Islet precursor cell (in vitro differentiated cells): ENCODE results near the gene CCDC120.

Source experiments
- DNase-seq: peaks from one replicate; pipeline ENCODE4 v3.0.0-alpha.2; 2018

The CCDC120 gene, protein sequence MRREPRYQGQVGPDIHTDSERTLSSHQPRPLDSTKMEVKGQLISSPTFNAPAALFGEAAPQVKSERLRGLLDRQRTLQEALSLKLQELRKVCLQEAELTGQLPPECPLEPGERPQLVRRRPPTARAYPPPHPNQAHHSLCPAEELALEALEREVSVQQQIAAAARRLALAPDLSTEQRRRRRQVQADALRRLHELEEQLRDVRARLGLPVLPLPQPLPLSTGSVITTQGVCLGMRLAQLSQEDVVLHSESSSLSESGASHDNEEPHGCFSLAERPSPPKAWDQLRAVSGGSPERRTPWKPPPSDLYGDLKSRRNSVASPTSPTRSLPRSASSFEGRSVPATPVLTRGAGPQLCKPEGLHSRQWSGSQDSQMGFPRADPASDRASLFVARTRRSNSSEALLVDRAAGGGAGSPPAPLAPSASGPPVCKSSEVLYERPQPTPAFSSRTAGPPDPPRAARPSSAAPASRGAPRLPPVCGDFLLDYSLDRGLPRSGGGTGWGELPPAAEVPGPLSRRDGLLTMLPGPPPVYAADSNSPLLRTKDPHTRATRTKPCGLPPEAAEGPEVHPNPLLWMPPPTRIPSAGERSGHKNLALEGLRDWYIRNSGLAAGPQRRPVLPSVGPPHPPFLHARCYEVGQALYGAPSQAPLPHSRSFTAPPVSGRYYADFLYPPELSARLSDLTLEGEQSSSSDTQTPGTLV

GRCh38 chrX:49058794-49059193 is at the start of gene CCDC120:
Gene CCDC120, plus strand, starts transcription at chrX:49058999. Its CDS starts 3,043 bp downstream, at chrX:49062042.
- DNase-seq = no peak

DNA sequence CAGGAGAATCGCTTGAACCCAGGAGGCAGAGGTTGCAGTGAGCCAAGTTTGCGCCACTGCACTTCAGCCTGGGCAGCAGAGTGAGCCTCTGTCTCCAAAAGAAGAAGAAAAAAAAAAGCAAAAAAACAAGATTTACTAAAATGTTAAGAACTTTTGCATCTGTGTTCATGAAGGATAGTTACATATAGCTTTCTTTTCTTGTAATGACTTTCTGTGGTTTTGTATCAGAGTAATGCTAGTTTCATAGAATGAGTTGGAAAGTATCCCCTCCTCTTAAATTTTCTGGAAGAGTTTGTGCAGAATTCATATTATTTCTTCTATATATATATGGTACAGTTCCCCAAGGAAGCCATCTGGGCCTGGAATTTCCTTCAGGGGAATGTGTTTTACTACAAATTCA is 39.7 kb upstream of the CCDC120 start:
- no peak for DNase-seq

GRCh38 chrX:49019599-49020249 is 39.1 kb upstream of the CCDC120 start:
- no peak for DNase-seq

- peak; percentile 74 for DNase-seq
These were observed 28.9 kb upstream of the CCDC120 start for GRCh38 chrX:49029876-49030275.

DNA sequence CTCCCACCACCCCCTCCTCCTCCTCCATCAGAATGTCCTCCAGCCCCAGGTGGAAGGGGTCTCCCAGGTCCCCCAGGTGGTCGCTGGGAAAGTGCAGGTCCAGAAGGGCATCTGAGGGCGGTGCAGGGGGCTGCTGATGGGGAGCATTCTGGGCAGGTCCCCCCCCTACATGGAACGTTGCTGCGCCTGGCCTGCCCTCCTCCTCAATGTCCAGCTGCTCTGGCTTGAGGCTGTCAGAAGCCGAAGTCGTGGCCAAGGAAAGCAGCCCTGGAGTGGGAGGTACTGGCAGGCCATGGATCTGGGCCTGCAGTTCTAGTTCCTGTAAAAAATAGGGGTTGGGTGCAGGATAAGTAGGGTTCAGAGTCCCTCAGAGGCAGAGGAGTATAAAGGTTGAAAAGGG is 28.5 kb upstream of the CCDC120 start:
- DNase-seq = no peak

DNA sequence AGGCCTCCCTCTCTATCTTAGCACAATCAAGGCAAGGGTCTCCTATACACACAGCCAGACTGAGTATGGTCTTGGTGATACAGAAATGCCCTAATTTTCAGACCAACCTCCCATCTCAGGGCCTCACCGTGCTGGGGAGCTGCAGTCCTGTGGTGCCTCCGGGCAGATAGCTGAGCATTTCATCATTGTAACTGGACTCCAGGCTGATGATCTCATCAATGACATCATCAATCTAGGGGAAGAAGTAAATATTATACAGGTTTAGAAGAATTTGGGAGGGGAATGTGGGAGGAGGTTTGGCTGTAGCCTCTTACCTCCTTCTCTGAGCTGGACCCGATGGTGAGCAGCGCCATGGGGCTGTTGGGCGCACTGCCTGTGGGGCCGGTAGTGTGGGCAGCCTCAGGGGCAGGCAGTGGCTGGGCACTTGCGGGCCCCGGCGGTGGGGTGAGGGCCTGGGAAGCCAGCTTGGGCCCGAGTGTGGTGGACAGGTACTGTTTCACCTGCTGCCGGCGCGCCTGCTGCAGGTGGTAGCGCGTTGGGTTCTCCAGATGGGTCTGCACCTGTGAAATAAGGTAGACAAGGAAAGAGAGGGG is 20.8 kb upstream of the CCDC120 start:
- no peak for DNase-seq

DNA sequence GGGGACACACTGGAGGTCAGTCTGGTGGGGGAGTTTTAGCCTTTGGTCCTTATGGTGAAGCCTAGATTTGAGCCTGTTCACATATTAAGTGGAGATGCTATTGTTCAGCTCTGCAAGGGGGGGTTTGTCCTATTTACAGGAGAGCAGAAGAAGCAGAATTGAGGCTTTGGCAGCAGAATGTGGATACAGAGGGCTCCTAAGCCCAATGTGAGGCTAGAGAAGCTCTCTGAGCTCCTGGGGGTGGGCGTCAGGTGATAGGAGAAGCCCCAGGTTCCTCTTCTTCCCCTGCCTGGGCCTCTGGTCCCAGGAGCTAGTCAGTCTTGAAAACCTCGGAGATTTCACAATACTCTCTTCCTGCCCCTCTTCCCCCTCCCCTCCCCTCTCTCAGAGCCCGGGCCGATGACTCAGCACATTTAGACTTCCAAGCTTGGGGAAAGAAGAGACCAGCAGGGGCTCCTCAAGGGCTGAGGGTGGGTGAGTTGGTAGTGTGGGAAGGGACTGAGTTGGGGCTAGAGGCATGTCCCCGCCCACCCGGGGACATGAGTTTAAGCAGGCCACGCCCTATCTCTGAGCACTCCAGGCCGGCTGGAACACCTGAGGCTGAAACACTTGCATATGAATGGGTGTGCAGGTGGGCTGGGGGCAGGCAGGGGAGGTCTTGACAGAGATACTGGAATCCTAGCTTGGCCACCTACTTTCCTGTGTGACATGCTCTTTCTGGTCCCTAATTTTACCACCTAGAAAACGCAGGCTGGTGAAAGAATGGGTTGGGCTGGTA is 19.0 kb upstream of the CCDC120 start:
- DNase-seq = peak; percentile 98

DNA sequence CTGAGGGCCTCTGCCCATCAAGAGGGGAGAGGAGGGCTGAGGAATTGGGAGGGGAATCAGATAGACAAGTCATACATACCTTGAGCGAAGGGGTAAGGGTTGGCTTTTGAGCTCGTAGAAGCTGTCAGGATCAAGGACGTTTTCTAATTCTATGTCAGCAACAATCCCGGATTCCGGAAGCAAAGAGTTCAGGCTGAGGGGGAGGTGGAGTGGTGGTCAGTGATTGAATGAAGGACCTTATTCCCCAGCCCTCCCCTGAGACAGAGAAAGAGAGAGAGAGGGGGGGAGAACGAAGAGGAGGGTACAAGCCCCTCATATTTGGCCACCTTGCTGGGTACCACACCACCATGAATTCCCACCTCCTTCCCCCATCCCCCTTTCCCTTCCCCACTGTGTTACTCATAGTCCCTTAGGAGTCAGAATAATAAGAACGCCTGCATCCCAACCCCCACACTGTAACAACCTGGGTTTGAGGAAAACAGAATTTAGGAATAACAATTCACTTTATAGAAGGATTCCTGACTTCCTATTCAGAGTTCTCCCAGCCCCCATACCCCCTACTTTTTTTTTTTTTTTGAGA is 18.3 kb upstream of the CCDC120 start:
- DNase-seq = no peak

GRCh38 chrX:49041744-49042580 is 16.8 kb upstream of the CCDC120 start:
- DNase-seq = no peak

- DNase-seq = no peak
These were observed 16.1 kb upstream of the CCDC120 start for GRCh38 chrX:49042581-49043219.

DNA sequence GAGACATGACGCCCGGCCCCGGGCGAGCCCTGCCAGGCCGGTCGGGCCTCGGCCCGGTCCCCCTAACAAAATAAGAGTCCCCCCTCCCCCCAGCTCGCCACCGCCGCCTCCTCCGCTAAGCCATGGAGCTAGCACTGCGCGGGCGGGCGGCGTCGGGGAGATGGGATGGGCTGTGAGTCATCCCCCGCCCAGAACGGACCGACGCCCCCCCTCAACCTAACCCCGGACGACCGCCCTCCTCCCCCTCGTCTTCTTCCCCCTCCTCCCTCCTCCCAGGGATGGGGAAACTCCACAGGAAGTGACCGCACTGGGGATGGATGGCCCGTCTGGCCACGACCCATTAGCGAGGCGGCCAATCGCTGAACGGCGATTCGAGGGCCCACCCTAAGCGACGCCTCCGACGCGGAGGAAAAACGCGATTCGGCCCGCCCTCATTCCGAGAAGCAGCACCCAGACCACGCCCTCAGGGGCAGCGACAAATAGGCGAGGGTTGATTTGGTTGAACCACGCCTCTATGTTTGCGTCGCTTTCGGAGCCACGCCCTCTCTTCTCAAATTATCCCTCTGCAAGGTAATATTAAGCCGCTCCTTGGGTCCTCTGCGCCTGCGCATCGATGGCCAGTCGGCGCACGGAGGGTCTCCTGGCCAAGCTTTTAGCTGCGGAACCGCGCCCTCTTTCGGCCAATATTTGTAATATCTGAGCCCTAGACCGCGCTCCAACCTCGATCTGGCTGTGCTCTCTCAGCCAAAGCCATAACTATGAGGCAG is 15.4 kb upstream of the CCDC120 start, which contains the start of gene TFE3:
Gene TFE3, minus strand, starts transcription at position 138 of the 767 bp plus-strand sequence. Its CDS starts 131 bp downstream, at position 7.
- peak; percentile 99 for DNase-seq

DNA sequence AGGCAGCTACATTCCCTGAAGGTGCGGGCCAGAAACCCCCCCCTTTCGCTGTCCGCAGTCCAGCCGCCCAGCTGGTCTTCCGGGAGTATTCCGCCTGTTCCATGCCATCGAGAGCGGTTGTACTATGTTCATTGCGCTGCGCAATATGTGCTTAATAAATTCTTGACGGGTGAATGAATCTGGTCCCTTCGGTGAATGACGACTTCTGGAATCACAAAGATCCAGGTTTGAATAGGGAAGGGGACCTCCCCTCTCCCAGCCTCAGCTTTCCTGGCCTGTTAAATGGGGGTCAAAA is 14.9 kb upstream of the CCDC120 start:
- no peak for DNase-seq

DNA sequence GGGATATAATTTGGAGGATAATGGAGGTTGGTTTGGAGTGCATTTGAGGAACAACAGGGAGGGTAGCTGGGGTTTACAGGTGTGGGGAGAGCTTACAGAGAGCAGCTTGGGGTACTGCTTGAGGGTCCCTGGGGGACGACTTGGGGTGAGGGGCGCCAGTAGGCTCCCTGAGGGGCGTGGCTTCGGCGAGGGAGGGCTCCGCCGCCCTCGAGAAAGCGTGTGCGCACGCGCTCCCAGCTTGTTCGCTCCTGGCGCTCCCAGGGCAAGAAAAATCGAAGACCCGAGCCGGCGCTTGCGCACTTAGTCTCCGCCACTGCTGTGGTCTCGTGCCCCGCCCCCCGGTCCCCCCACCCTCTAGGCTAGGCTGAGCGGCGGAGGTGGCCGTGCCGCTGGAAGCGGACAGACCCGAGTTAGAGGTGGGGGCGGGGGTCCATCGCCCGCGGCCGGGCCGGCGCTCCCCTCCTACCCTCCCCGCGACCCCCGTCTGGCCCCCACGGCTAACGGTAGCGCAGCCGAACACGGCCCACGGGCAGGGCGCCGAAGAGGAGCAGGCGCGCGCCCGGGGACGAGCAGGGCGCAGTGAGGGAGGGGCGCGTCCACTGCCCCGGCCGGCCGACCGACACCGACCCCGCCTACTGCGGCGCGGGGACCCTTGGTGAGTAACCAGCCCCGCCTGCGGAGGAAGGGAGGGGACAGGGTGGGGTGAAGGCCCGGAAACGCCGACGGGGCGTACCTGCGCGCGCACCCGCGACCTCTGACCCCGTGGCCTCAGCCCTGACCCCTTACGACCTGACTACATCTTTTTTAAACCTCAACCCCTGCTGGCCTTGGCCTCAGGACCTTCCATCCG is 5.4 kb upstream of the CCDC120 start:
- DNase-seq = peak; percentile 87

GRCh38 chrX:49054073-49054762 is 4.6 kb upstream of the CCDC120 start:
- no peak for DNase-seq

DNA sequence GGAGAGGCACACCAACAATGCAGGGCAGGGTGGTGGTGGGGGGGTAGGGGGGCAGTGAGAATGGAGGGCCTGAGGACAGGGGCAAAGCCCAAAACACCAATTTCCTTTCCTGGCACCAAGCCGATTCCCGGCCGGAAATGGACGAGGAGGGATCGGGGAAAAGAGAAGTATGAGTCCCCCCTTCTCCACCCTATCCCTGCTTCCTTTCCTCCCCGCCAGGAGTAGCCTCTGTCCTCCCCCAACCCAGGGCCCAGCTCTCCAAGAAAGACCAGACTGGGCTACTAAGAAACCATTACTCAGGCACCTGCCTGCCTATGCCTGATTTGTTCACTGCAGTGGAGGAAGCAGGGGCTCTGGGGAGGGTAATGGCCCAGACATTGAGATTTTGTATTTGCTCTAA is 402 bp downstream of the CCDC120 start:
- DNase-seq = no peak

DNA sequence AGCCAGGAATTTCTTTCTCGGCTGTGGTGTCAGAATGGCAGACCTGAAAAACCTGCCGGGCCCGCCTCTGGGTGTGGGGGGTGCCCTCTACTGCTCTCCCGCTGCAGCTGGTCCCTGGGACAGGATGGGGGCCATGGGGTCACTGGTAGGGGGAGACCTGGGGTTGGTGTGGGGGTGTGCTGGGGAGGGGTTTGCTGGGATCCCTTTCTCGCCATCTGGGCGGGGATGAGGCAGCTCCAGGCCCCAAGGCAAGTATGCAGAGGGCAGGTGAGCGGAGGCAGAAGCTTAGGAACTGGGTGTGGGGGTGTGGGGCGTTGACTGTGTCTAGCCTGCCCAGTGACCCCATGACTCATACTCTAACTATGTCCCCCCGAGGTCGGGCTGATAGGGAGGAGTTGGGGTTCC is 884 bp downstream of the CCDC120 start:
- DNase-seq = no peak

DNA sequence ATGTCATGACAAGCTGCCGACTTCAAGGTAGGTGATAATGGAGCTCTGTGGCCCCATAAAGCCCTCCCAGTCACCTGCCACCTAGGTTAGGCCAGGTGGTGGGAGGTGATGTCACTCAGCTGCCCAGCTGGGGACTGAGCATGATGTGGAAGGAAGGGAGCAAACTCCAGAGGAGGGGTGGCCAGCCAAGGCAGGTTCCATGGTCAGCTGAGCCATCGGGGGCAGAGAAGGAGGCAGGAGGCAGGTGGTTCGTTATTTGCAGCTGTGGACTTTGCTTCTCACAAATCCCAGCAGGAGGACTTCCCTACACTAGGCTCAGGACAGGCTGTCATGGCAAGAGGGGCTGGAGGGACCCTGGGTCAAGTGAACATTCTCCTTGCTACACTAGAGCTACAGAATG is 2.1 kb downstream of the CCDC120 start:
- no peak for DNase-seq

DNA sequence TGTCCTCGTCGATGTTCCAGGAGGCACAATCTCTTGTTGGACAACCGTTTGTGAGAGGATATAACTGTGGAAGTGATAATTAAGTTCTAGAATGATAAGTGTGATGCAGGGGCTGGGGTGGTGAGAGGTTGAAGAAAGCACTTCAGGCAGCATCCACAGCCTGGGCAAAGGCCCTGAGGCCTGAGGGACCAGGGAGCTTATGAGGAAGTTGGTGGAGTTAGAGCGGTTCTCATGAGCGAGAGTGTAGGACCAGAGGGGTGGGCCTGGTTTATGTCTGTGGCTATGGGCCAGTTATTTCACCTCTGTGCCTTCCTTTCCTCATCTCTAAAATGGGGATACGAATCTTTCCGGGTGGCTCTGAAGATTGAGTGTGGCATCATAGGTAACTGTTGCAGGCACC is 2.7 kb downstream of the CCDC120 start:
- DNase-seq = no peak
